ENCODE measurements around the gene CYP19A1. TPM values are rescaled to one million over a fixed set of nuclear protein-coding genes. Genes with fewer than 3 reads are reported as not detected.

CYP19A1 gene
- total RNA-seq, 2 experiments from 2014 or later = not detected

- ChIA-PET POLR2A (no interaction called here), CTCF (no interaction called here)
- no peak overlapping the region for H3K4me3 Mint-ChIP-seq
- H3K4me1 Mint-ChIP-seq (ENCODE audit: low read depth) = no peaks in the 10 kb centered on the region
- H3K27me3 Mint-ChIP-seq = peaks cover 4% of the 10 kb centered on the region
- no peak for DNase-seq
- H3K36me3 Mint-ChIP-seq = no peaks in the 10 kb centered on the region
- intact Hi-C loops (cut with micrococcal nuclease) = no loop called here
- peaks cover 2% of the 10 kb centered on the region for H3K9me3 Mint-ChIP-seq
- no peak overlapping the region for H3K27ac Mint-ChIP-seq
Measured at GRCh38 chr15:51180011-51180410, 158.4 kb downstream of the CYP19A1 start.

- ChIA-PET CTCF (interaction anchor here (2.4 to 3.0 kb wide), 2 partner anchors 10 to 20 kb away, joined by 17 to 20 read pairs; no protein-coding TSS in a partner anchor), POLR2A (no interaction called here)
- peaks cover 6% of the 10 kb centered on the region for H3K27me3 Mint-ChIP-seq
- no peaks in the 10 kb centered on the region for H3K9me3 Mint-ChIP-seq
- no peaks in the 10 kb centered on the region for H3K36me3 Mint-ChIP-seq
- H3K27ac Mint-ChIP-seq = no peak overlapping the region
- intact Hi-C loops (cut with micrococcal nuclease) = no loop called here
- no peak for DNase-seq
- no peak overlapping the region for H3K4me3 Mint-ChIP-seq
- H3K4me1 Mint-ChIP-seq (ENCODE audit: low read depth) = no peaks in the 10 kb centered on the region
Measured at GRCh38 chr15:51172193-51172592, 166.2 kb downstream of the CYP19A1 start.

- POLR2A ChIA-PET = no interaction called here
- intact Hi-C loops (cut with micrococcal nuclease) = no loop called here
- Mint-ChIP-seq H3K27me3 (peaks cover 6% of the 10 kb centered on the region), H3K36me3 (no peaks in the 10 kb centered on the region), H3K4me3 (no peak overlapping the region), H3K4me1 (ENCODE audit: low read depth) (no peaks in the 10 kb centered on the region), H3K27ac (no peak overlapping the region), H3K9me3 (no peaks in the 10 kb centered on the region)
- CTCF ChIA-PET = interaction anchor here (2.4 to 3.0 kb wide), 2 partner anchors 9 to 21 kb away, joined by 17 to 20 read pairs; no protein-coding TSS in a partner anchor
- no peak for DNase-seq
Measured at GRCh38 chr15:51171634-51171932, 166.8 kb downstream of the CYP19A1 start.

GRCh38 chr15:51170882-51171633, 167.3 kb downstream of the CYP19A1 start:
- ChIA-PET POLR2A (no interaction called here), CTCF (interaction anchor here (2.4 to 3.0 kb wide), 2 partner anchors 9 to 21 kb away, joined by 17 to 20 read pairs; no protein-coding TSS in a partner anchor)
- peaks cover 6% of the 10 kb centered on the region for H3K27me3 Mint-ChIP-seq
- H3K27ac Mint-ChIP-seq = no peak overlapping the region
- no peaks in the 10 kb centered on the region for H3K36me3 Mint-ChIP-seq
- no peak for DNase-seq
- no peaks in the 10 kb centered on the region for H3K9me3 Mint-ChIP-seq
- intact Hi-C loops (cut with micrococcal nuclease) = no loop called here
- H3K4me1 Mint-ChIP-seq (ENCODE audit: low read depth) = no peaks in the 10 kb centered on the region
- no peak overlapping the region for H3K4me3 Mint-ChIP-seq

- Mint-ChIP-seq H3K4me1 (ENCODE audit: low read depth) (no peaks in the 10 kb centered on the region), H3K4me3 (no peak overlapping the region), H3K27ac (no peak overlapping the region), H3K27me3 (peaks cover 11% of the 10 kb centered on the region), H3K9me3 (no peaks in the 10 kb centered on the region), H3K36me3 (no peaks in the 10 kb centered on the region)
- ChIA-PET POLR2A (no interaction called here), CTCF (no interaction called here)
- intact Hi-C loops (cut with micrococcal nuclease) = no loop called here
- no peak for DNase-seq
Measured at GRCh38 chr15:51168700-51169099, 169.7 kb downstream of the CYP19A1 start.

- Mint-ChIP-seq H3K9me3 (no peaks in the 10 kb centered on the region), H3K27ac (no peak overlapping the region)
- POLR2A ChIA-PET = no interaction called here
Measured at GRCh38 chr15:51163843-51164242, 174.6 kb downstream of the CYP19A1 start.

GRCh38 chr15:51162865-51163762, 175.3 kb downstream of the CYP19A1 start:
- Mint-ChIP-seq H3K4me1 (ENCODE audit: low read depth) (no peaks in the 10 kb centered on the region), H3K27me3 (peaks cover 9% of the 10 kb centered on the region), H3K36me3 (no peaks in the 10 kb centered on the region), H3K27ac (no peak overlapping the region), H3K9me3 (no peaks in the 10 kb centered on the region), H3K4me3 (no peak overlapping the region)
- intact Hi-C loops (cut with micrococcal nuclease) = loop anchor here (1.0 to 2.0 kb wide), 4 partner anchors 30 to 336 kb away; no protein-coding TSS in a partner anchor
- DNase-seq = peak; percentile 70
- POLR2A ChIA-PET = interaction anchor here (1.4 kb wide), 1 partner anchor 30 kb away, joined by 4 read pairs; no protein-coding TSS in a partner anchor
- CTCF ChIA-PET = interaction anchor here (0.6 to 5.3 kb wide), 41 partner anchors 8 to 613 kb away, joined by 3 to 89 read pairs (median 4); no protein-coding TSS in a partner anchor

More at GRCh38 chr15:51163843-51164242, 174.6 kb downstream of the CYP19A1 start:
- H3K36me3 Mint-ChIP-seq = no peaks in the 10 kb centered on the region
- H3K4me1 Mint-ChIP-seq (ENCODE audit: low read depth) = no peaks in the 10 kb centered on the region
- no peak for DNase-seq
- intact Hi-C loops (cut with micrococcal nuclease) = loop anchor here (1.0 to 2.0 kb wide), 4 partner anchors 29 to 335 kb away; no protein-coding TSS in a partner anchor
- H3K4me3 Mint-ChIP-seq = no peak overlapping the region
- CTCF ChIA-PET = interaction anchor here (0.9 to 5.3 kb wide), 22 partner anchors 7 to 613 kb away, joined by 3 to 89 read pairs (median 5); no protein-coding TSS in a partner anchor
- H3K27me3 Mint-ChIP-seq = peaks cover 9% of the 10 kb centered on the region

GRCh38 chr15:51161491-51162220, 176.7 kb downstream of the CYP19A1 start:
- H3K4me1 Mint-ChIP-seq (ENCODE audit: low read depth) = no peaks in the 10 kb centered on the region
- no peak overlapping the region for H3K27ac Mint-ChIP-seq
- no peaks in the 10 kb centered on the region for H3K9me3 Mint-ChIP-seq
- CTCF ChIA-PET = interaction anchor here (0.7 to 5.3 kb wide), 15 partner anchors 9 to 342 kb away, joined by 3 to 89 read pairs (median 12); no protein-coding TSS in a partner anchor
- H3K4me3 Mint-ChIP-seq = no peak overlapping the region
- intact Hi-C loops (cut with micrococcal nuclease) = loop anchor here (2.0 kb wide), 1 partner anchor 337 kb away; no protein-coding TSS in a partner anchor
- H3K36me3 Mint-ChIP-seq = no peaks in the 10 kb centered on the region
- POLR2A ChIA-PET = interaction anchor here (1.4 kb wide), 1 partner anchor 32 kb away, joined by 4 read pairs; no protein-coding TSS in a partner anchor
- DNase-seq = no peak
- peaks cover 8% of the 10 kb centered on the region for H3K27me3 Mint-ChIP-seq

GRCh38 chr15:51160484-51160883, 177.9 kb downstream of the CYP19A1 start:
- ChIA-PET CTCF (interaction anchor here (1.0 to 5.3 kb wide), 3 partner anchors 9 to 220 kb away, joined by 3 to 44 read pairs (median 5); no protein-coding TSS in a partner anchor), POLR2A (no interaction called here)
- Mint-ChIP-seq H3K27me3 (peaks cover 7% of the 10 kb centered on the region), H3K27ac (no peak overlapping the region), H3K9me3 (no peaks in the 10 kb centered on the region), H3K4me3 (no peak overlapping the region), H3K4me1 (ENCODE audit: low read depth) (no peaks in the 10 kb centered on the region), H3K36me3 (no peaks in the 10 kb centered on the region)
- DNase-seq = no peak
- intact Hi-C loops (cut with micrococcal nuclease) = no loop called here
